DOHH2 (cell line): ENCODE data around the gene FAS.

Source experiments
- H3F3A ChIP-seq: fragments of 200-600 bp; sonication (generic), shearing (Covaris generic); 2 replicates; pipeline ENCODE4 v1.6.0; 2016; ENCODE audit warnings: antibody characterized with exemption, mild to moderate bottlenecking; ENCODE audit not compliant: control insufficient read depth, insufficient read depth
- H3K27ac ChIP-seq: fragments of 200-600 bp; sonication (generic); 2 replicates; pipeline ENCODE4 v1.5.1; 2014; ENCODE audit warnings: low read depth, mild to moderate bottlenecking, low read length, moderate library complexity
- H3K27me3 ChIP-seq: fragments of 200-600 bp; sonication (generic); 2 replicates; pipeline ENCODE4 v1.6.1; 2014; ENCODE audit warnings: mild to moderate bottlenecking, low read length, mixed read lengths; ENCODE audit not compliant: control insufficient read depth
- H3K36me3 ChIP-seq: fragments of 200-600 bp; sonication (generic); 2 replicates; pipeline ENCODE4 v1.6.1; 2014; ENCODE audit warnings: mild to moderate bottlenecking, low read length, moderate library complexity, mixed read lengths; ENCODE audit not compliant: control insufficient read depth
- H3K4me1 ChIP-seq: fragments of 200-600 bp; sonication (generic); 2 replicates; pipeline ENCODE4 v1.6.1; 2014; ENCODE audit warnings: mild to moderate bottlenecking, low read length, mixed read lengths; ENCODE audit not compliant: control insufficient read depth
- H3K4me2 ChIP-seq: fragments of 200-600 bp; sonication (generic); 2 replicates; pipeline ENCODE4 v1.6.0; 2014; ENCODE audit warnings: mild to moderate bottlenecking, low read length, moderate library complexity
- H3K4me3 ChIP-seq: fragments of 200-600 bp; sonication (generic); 2 replicates; pipeline ENCODE4 v1.5.1; 2014; ENCODE audit warnings: mild to moderate bottlenecking, low read length, mixed read lengths
- H3K79me2 ChIP-seq: fragments of 200-600 bp; sonication (generic); 2 replicates; pipeline ENCODE4 v1.6.1; 2014; ENCODE audit warnings: mild to moderate bottlenecking, low read length, mixed read lengths; ENCODE audit not compliant: control insufficient read depth
- H3K9me2 ChIP-seq: fragments of 200-600 bp; sonication (generic); replicated peaks from 2 replicates; pipeline ENCODE4 v1.6.1; 2014; ENCODE audit warnings: mild to moderate bottlenecking, low read length, mixed read lengths; ENCODE audit not compliant: control insufficient read depth
- H3K9me3 ChIP-seq: fragments of 200-600 bp; sonication (generic); 2 replicates; pipeline ENCODE4 v1.6.1; 2014; ENCODE audit warnings: antibody characterized with exemption, low read length, mixed read lengths; ENCODE audit not compliant: control insufficient read depth, insufficient read depth
- H4K20me1 ChIP-seq: fragments of 200-600 bp; sonication (generic); 2 replicates; pipeline ENCODE4 v1.6.0; 2014; ENCODE audit warnings: low read depth, mild to moderate bottlenecking, antibody characterized with exemption, low read length, moderate library complexity; ENCODE audit not compliant: control insufficient read depth, insufficient read depth
- CTCF ChIP-seq: fragments of 200-600 bp; sonication (generic); IDR thresholded peaks from one replicate; pipeline ENCODE4 v1.5.1; 2014; ENCODE audit warnings: antibody characterized with exemption, mild to moderate bottlenecking, low read depth, low read length; ENCODE audit not compliant: poor library complexity, severe bottlenecking
- EZH2phosphoT487 ChIP-seq: fragments of 200-600 bp; sonication (generic); IDR thresholded peaks from 2 replicates; pipeline ENCODE4 v1.6.1; 2017; ENCODE audit warnings: borderline replicate concordance, mild to moderate bottlenecking, antibody characterized with exemption, low read length, moderate library complexity, mixed read lengths

Gene FAS

GRCh38 chr10:88991899-88992320, 1.3 kb downstream of the FAS start:
- H3K79me2 ChIP-seq = no peaks in the 10 kb centered on the region
- peaks cover 21% of the 10 kb centered on the region for H3K27me3 ChIP-seq
- TF ChIP-seq CTCF (no peak), EZH2phosphoT487 (no peak; the same call in 1 of the 2 replicates)
- peak overlapping the region; percentile 82 for H3K4me2 ChIP-seq
- H3K9me2 ChIP-seq = no peaks in the 10 kb centered on the region
- H3K27ac ChIP-seq = no peak overlapping the region
- no peaks in the 10 kb centered on the region for H3K36me3 ChIP-seq
- peaks cover 43% of the 10 kb centered on the region for H3K4me1 ChIP-seq
- peak overlapping the region; percentile 84 for H3K4me3 ChIP-seq
- peaks cover 10% of the 10 kb centered on the region for H3F3A ChIP-seq
- H3K9me3 ChIP-seq = peaks cover 8% of the 10 kb centered on the region; the same call in 1 of the 2 replicates
- H4K20me1 ChIP-seq = no peaks in the 10 kb centered on the region

GRCh38 chr10:88992921-88993524, 2.4 kb downstream of the FAS start:
- Histone ChIP-seq H3K27ac (no peak overlapping the region), H3K4me3 (peak overlapping the region; percentile 4), H3K4me1 (peaks cover 46% of the 10 kb centered on the region), H3K4me2 (peak overlapping the region; percentile 25), H3K9me3 (no peaks in the 10 kb centered on the region), H3K79me2 (no peaks in the 10 kb centered on the region), H3K36me3 (no peaks in the 10 kb centered on the region), H3K9me2 (no peaks in the 10 kb centered on the region), H4K20me1 (no peaks in the 10 kb centered on the region), H3F3A (peaks cover 7% of the 10 kb centered on the region; the same call in 1 of the 2 replicates), H3K27me3 (peaks cover 21% of the 10 kb centered on the region)
- TF ChIP-seq EZH2phosphoT487 (no peak), CTCF (no peak)

- TF ChIP-seq CTCF (no peak), EZH2phosphoT487 (no peak)
- Histone ChIP-seq H4K20me1 (no peaks in the 10 kb centered on the region), H3K36me3 (no peaks in the 10 kb centered on the region), H3K4me3 (no peak overlapping the region), H3K4me2 (peak overlapping the region; percentile 20), H3F3A (peaks cover 7% of the 10 kb centered on the region; the same call in 1 of the 2 replicates), H3K79me2 (no peaks in the 10 kb centered on the region), H3K27me3 (peaks cover 21% of the 10 kb centered on the region), H3K27ac (no peak overlapping the region), H3K4me1 (peaks cover 46% of the 10 kb centered on the region), H3K9me2 (no peaks in the 10 kb centered on the region), H3K9me3 (no peaks in the 10 kb centered on the region)
These were observed 3.4 kb downstream of the FAS start for GRCh38 chr10:88994019-88994418.
